Measurements from ENCODE around the gene NRIP1. TPM values are rescaled to one million over a fixed set of nuclear protein-coding genes. Genes with fewer than 3 reads are reported as not detected.

Gene NRIP1
- total and polyA plus RNA-seq, 2 of the 8 experiments (the other 6 are each of a cell fraction or from before 2014, with no cell fraction given) = 1.5 to 9.3 TPM

DNA sequence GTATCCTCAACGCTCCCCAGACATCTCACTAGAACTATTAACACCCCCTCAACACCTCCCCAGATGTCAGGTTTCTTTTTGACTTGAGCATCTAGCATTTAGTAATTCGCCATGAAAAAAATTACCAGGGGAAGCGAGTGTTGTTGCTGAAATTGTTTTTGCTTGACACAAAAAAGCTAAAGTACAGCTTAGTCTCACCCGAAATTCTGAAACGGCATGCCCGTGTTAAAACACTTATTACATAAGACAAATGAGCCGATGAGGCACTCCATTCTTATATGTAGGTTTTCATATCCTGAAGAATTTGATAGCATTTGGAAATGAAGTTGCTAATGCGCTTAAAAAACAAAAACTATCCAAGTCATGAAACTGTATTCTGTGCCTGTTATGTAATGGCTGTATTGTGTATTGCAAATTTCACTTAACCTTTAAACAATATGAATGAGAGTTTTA lies 1.3 kb upstream of the NRIP1 start:
- no peak for FAIRE-seq
- 45% methylated on average over 8 of the region's 8 CpGs; no CpG with 5 or more reads in 1 of the 2 experiments for WGBS, 2 experiments (ENCODE audit: extremely low coverage in 1 of 2, insufficient coverage in 1 of 2, insufficient read length in 1 of 2, insufficient replicate concordance in 2 of 2, low coverage in 1 of 2, low lambda C conversion rate in 2 of 2, missing lambda C conversion rate in 1 of 2)
- no peak overlapping the region for H4K8ac ChIP-seq (ENCODE audit: extremely low read depth, insufficient read depth, low read length)
- H3K9me3 ChIP-seq (ENCODE audit: insufficient read depth in 2 of 2, low read depth in 1 of 2, low read length in 1 of 2) = no peaks in the 10 kb centered on the region
- H3K4me1 ChIP-seq (replicated peaks in 1 of 4; ENCODE audit: control insufficient read depth in 3 of 4, insufficient read depth in 4 of 4, low read length in 3 of 4) = peaks cover 0 to 5% (median under 1%) of the 10 kb centered on the region in 4 experiments; a peak in 3 of 7 replicates
- POLR2A ChIA-PET (ENCODE audit: partially characterized antibody) = interaction anchor here (0.8 to 1.2 kb wide), 2 partner anchors 9 to 19 kb away, joined by 3 read pairs; no protein-coding TSS in a partner anchor
- TF ChIP-seq HDAC6 (IDR thresholded peaks at IDR 0.05; ENCODE audit: low read depth, low read length) (no peak), SP1 (IDR thresholded peaks at IDR 0.05; ENCODE audit: low read depth, low read length) (no peak), CBX8 (IDR thresholded peaks at IDR 0.05; ENCODE audit: borderline replicate concordance, low read depth, low read length) (no peak), KDM5A (IDR thresholded peaks at IDR 0.05; ENCODE audit: low read length) (no peak)
- TF ChIP-seq, protein P1, sequence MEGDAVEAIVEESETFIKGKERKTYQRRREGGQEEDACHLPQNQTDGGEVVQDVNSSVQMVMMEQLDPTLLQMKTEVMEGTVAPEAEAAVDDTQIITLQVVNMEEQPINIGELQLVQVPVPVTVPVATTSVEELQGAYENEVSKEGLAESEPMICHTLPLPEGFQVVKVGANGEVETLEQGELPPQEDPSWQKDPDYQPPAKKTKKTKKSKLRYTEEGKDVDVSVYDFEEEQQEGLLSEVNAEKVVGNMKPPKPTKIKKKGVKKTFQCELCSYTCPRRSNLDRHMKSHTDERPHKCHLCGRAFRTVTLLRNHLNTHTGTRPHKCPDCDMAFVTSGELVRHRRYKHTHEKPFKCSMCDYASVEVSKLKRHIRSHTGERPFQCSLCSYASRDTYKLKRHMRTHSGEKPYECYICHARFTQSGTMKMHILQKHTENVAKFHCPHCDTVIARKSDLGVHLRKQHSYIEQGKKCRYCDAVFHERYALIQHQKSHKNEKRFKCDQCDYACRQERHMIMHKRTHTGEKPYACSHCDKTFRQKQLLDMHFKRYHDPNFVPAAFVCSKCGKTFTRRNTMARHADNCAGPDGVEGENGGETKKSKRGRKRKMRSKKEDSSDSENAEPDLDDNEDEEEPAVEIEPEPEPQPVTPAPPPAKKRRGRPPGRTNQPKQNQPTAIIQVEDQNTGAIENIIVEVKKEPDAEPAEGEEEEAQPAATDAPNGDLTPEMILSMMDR (IDR thresholded peaks at IDR 0.05; ENCODE audit: control extremely low read depth in 1 of 3, insufficient read depth in 1 of 3, low read depth in 1 of 3, low read length in 3 of 3) = no peak
- H3K79me2 ChIP-seq (ENCODE audit: control insufficient read depth in 1 of 2, insufficient read depth in 2 of 2, low read length in 2 of 2) = peaks cover 0 to 28% of the 10 kb centered on the region in 2 experiments; a peak in 2 of 4 replicates
- H3K23ac ChIP-seq (ENCODE audit: insufficient read length) = no peak overlapping the region
- H2AFZ ChIP-seq (ENCODE audit: low read length) = peak overlapping the region; percentile 87; the same call in 1 of the 2 replicates
- no peaks in the 10 kb centered on the region for H4K20me1 ChIP-seq (replicated peaks in 1 of 2; ENCODE audit: control insufficient read depth in 1 of 2, insufficient read depth in 2 of 2, low read length in 2 of 2)
- H3K27ac ChIP-seq (ENCODE audit: low read depth, low read length) = no peak overlapping the region
- no peak overlapping the region for H2BK12ac ChIP-seq (ENCODE audit: low read depth, low read length)
- H3K4ac ChIP-seq (replicated peaks; ENCODE audit: insufficient read length, low read depth, low read length) = no peak overlapping the region
- no peak overlapping the region for H2BK5ac ChIP-seq (ENCODE audit: low read depth, low read length)
- no peak overlapping the region for H2AK5ac ChIP-seq (ENCODE audit: low read depth, low read length)
- H2BK15ac ChIP-seq (ENCODE audit: low read length) = no peak overlapping the region
- CTCF ChIA-PET (ENCODE audit: partially characterized antibody) = no interaction called here
- no peak overlapping the region for H3K14ac ChIP-seq (ENCODE audit: insufficient read length)
- H4K91ac ChIP-seq (replicated peaks; ENCODE audit: insufficient read length, low read length) = no peak overlapping the region
- H3K4me3 ChIP-seq (ENCODE audit: extremely low read depth in 1 of 4, insufficient read depth in 2 of 4, low read depth in 3 of 4, low read length in 4 of 4) = peak overlapping the region; percentile 39 to 73 (median 67); a peak in 6 of 8 replicates
- H2BK20ac ChIP-seq (ENCODE audit: low read length) = no peak overlapping the region
- 0 out of 7 replicates have a peak overlapping the region, but pooled peaks of 1 of the 4 experiments have one; percentile 22 for H3K9ac ChIP-seq (replicated peaks in 1 of 4; ENCODE audit: extremely low read depth in 1 of 4, low read depth in 3 of 4, low read length in 3 of 4)
- H2BK120ac ChIP-seq (replicated peaks; ENCODE audit: low read depth, low read length) = no peak overlapping the region
- H3K23me2 ChIP-seq (ENCODE audit: low read depth, low read length) = peaks cover 11% of the 10 kb centered on the region
- no peak overlapping the region for H3K18ac ChIP-seq (ENCODE audit: extremely low read depth, low read length)
- H3K79me1 ChIP-seq (ENCODE audit: low read depth, low read length) = no peaks in the 10 kb centered on the region
- H3K56ac ChIP-seq (replicated peaks; ENCODE audit: insufficient read length, low read depth, low read length) = no peak overlapping the region
- H4K5ac ChIP-seq (ENCODE audit: insufficient read length, low read depth, low read length) = no peak overlapping the region
- no peaks in the 10 kb centered on the region for H3K36me3 ChIP-seq (ENCODE audit: control insufficient read depth in 2 of 4, insufficient read depth in 4 of 4, low read length in 3 of 4)
- DNase-seq (ENCODE audit: low read depth in 1 of 2, low spot score in 2 of 2) = no peak
- H3K4me2 ChIP-seq (ENCODE audit: insufficient read depth in 1 of 2, low read depth in 2 of 2, low read length in 2 of 2) = peak overlapping the region; percentile 85 to 88
- H3K27me3 ChIP-seq (replicated peaks in 1 of 4; ENCODE audit: control insufficient read depth in 3 of 4, extremely low read depth in 1 of 4, insufficient read depth in 3 of 4, low read length in 3 of 4) = peaks cover 0 to 9% (median 3%) of the 10 kb centered on the region in 4 experiments; a peak in 2 of 7 replicates
